Measurements from ENCODE around the gene TPCN2. TPM values are rescaled to one million over a fixed set of nuclear protein-coding genes. Genes with fewer than 3 reads are reported as not detected.

TPCN2 gene
- total and polyA plus RNA-seq, 4 donors = 6.4 to 20.8 (median 12.1) TPM

DNA sequence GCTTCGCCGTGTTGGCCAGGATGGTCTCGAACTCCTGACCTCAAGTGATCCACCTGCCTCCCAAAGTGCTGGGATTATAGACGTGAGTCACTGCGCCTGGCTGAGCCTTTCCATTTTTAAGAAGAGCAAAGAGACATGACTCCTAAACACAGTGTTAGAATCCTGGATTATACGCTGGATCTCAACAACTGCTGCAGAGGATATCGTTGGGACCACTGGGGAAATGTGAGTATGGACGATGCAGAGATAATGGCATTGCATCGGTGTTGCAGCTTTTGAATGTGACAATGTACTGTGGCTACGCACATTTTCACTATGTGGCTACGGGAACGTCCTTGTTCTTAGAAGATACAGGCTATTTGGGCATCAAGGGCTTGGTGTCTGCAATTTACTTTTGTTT is 41.9 kb upstream of the TPCN2 start:
- Histone ChIP-seq H3K27ac (ENCODE audit: low read depth in 1 of 2, low read length in 2 of 2) (peak overlapping the region; percentile 70 to 90), H3K4me1 (ENCODE audit: control insufficient read depth in 4 of 4, insufficient read depth in 4 of 4, low read length in 3 of 4) (peaks cover 29 to 51% (median 45%) of the 10 kb centered on the region in 4 donors)
- peak; percentile 19 for DNase-seq (ENCODE audit: low spot score)

DNA sequence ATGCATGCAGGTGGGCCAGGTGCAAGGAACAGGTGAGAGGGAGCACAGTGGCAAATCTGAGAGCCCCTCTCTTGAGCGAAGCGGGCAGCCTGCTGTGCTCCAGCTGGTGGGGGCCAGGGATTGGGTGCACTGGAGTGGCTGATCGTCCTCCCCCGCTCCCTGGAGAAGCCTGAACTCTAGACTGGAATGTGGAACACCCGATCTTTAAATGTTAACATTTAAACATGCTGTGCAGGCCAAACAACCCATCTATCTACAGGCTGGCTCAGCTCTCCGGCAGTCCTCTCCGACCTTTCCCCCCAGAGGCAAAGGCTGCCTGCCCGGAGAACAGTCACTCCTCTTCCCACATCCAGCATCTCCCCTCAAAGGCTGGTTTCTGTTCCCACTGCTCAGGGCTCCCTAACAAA is 40.8 kb upstream of the TPCN2 start:
- TF ChIP-seq RAD21 (IDR thresholded peaks at IDR 0.05) (peak; percentile 48 to 51), FOXA1 (IDR thresholded peaks at IDR 0.05) (peak; percentile 12), JUND (IDR thresholded peaks at IDR 0.05) (peak; percentile 31 to 55), HNF4G (IDR thresholded peaks at IDR 0.05) (peak; percentile 90), EGR1 (IDR thresholded peaks at IDR 0.05; ENCODE audit: low read depth in 2 of 2) (peak; percentile 79 to 90), TAF1 (conservative IDR thresholded peaks at IDR 0.05) (peak; percentile 29), FOXA2 (IDR thresholded peaks at IDR 0.05) (no peak), HNF4A (conservative IDR thresholded peaks at IDR 0.05) (peak; percentile 98 to 99), RXRA (IDR thresholded peaks at IDR 0.05) (peak; percentile 86 to 92), GABPA (IDR thresholded peaks at IDR 0.05 in 1 of 2, conservative IDR thresholded peaks at IDR 0.05 in 1 of 2) (no peak), YY1 (IDR thresholded peaks at IDR 0.05) (peak; percentile 40), NR2F2 (IDR thresholded peaks at IDR 0.05) (peak; percentile 83), SP1 (IDR thresholded peaks at IDR 0.05) (peak; percentile 96)
- TF ChIP-seq, protein P1, sequence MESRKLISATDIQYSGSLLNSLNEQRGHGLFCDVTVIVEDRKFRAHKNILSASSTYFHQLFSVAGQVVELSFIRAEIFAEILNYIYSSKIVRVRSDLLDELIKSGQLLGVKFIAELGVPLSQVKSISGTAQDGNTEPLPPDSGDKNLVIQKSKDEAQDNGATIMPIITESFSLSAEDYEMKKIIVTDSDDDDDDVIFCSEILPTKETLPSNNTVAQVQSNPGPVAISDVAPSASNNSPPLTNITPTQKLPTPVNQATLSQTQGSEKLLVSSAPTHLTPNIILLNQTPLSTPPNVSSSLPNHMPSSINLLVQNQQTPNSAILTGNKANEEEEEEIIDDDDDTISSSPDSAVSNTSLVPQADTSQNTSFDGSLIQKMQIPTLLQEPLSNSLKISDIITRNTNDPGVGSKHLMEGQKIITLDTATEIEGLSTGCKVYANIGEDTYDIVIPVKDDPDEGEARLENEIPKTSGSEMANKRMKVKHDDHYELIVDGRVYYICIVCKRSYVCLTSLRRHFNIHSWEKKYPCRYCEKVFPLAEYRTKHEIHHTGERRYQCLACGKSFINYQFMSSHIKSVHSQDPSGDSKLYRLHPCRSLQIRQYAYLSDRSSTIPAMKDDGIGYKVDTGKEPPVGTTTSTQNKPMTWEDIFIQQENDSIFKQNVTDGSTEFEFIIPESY (IDR thresholded peaks at IDR 0.05) = no peak
- TF ChIP-seq, protein P2, sequence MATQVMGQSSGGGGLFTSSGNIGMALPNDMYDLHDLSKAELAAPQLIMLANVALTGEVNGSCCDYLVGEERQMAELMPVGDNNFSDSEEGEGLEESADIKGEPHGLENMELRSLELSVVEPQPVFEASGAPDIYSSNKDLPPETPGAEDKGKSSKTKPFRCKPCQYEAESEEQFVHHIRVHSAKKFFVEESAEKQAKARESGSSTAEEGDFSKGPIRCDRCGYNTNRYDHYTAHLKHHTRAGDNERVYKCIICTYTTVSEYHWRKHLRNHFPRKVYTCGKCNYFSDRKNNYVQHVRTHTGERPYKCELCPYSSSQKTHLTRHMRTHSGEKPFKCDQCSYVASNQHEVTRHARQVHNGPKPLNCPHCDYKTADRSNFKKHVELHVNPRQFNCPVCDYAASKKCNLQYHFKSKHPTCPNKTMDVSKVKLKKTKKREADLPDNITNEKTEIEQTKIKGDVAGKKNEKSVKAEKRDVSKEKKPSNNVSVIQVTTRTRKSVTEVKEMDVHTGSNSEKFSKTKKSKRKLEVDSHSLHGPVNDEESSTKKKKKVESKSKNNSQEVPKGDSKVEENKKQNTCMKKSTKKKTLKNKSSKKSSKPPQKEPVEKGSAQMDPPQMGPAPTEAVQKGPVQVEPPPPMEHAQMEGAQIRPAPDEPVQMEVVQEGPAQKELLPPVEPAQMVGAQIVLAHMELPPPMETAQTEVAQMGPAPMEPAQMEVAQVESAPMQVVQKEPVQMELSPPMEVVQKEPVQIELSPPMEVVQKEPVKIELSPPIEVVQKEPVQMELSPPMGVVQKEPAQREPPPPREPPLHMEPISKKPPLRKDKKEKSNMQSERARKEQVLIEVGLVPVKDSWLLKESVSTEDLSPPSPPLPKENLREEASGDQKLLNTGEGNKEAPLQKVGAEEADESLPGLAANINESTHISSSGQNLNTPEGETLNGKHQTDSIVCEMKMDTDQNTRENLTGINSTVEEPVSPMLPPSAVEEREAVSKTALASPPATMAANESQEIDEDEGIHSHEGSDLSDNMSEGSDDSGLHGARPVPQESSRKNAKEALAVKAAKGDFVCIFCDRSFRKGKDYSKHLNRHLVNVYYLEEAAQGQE (IDR thresholded peaks at IDR 0.05) = peak; percentile 69
- TF ChIP-seq, protein P3, sequence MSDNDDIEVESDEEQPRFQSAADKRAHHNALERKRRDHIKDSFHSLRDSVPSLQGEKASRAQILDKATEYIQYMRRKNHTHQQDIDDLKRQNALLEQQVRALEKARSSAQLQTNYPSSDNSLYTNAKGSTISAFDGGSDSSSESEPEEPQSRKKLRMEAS (IDR thresholded peaks at IDR 0.05) = peak; percentile 68
- TF ChIP-seq, protein P4, sequence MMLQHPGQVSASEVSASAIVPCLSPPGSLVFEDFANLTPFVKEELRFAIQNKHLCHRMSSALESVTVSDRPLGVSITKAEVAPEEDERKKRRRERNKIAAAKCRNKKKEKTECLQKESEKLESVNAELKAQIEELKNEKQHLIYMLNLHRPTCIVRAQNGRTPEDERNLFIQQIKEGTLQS (IDR thresholded peaks at IDR 0.05) = no peak
- TF ChIP-seq, protein P5, sequence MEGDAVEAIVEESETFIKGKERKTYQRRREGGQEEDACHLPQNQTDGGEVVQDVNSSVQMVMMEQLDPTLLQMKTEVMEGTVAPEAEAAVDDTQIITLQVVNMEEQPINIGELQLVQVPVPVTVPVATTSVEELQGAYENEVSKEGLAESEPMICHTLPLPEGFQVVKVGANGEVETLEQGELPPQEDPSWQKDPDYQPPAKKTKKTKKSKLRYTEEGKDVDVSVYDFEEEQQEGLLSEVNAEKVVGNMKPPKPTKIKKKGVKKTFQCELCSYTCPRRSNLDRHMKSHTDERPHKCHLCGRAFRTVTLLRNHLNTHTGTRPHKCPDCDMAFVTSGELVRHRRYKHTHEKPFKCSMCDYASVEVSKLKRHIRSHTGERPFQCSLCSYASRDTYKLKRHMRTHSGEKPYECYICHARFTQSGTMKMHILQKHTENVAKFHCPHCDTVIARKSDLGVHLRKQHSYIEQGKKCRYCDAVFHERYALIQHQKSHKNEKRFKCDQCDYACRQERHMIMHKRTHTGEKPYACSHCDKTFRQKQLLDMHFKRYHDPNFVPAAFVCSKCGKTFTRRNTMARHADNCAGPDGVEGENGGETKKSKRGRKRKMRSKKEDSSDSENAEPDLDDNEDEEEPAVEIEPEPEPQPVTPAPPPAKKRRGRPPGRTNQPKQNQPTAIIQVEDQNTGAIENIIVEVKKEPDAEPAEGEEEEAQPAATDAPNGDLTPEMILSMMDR (IDR thresholded peaks at IDR 0.05; ENCODE audit: low read depth, low read length, missing input control) = no peak
- DNase-seq (ENCODE audit: low spot score) = peak; percentile 59
- Histone ChIP-seq H3K27ac (ENCODE audit: low read depth in 1 of 2, low read length in 2 of 2) (peak overlapping the region; percentile 70 to 90), H3K4me1 (ENCODE audit: control insufficient read depth in 4 of 4, insufficient read depth in 4 of 4, low read length in 3 of 4) (peaks cover 29 to 56% (median 45%) of the 10 kb centered on the region in 4 donors), H3K27me3 (ENCODE audit: control insufficient read depth in 4 of 4, insufficient read depth in 4 of 4, low read length in 3 of 4) (no peaks in the 10 kb centered on the region), H3K36me3 (ENCODE audit: control insufficient read depth in 4 of 4, insufficient read depth in 3 of 4, low read depth in 1 of 4, low read length in 3 of 4) (no peaks in the 10 kb centered on the region), H3K4me3 (ENCODE audit: low read depth in 1 of 3, low read length in 3 of 3) (peak overlapping the region in 2 of 3 donors; percentile 5 to 48), H3K9me3 (ENCODE audit: control insufficient read depth in 4 of 4, low read length in 3 of 4) (no peaks in the 10 kb centered on the region), H3K9ac (ENCODE audit: low read depth in 1 of 2, low read length in 2 of 2) (peak overlapping the region in 1 of 2 donors; percentile 75)
- WGBS = 25% methylated on average over 8 of the region's 8 CpGs

More for the DNA sequence above, 41.9 kb upstream of the TPCN2 start:
- TF ChIP-seq EGR1 (IDR thresholded peaks at IDR 0.05; ENCODE audit: low read depth in 2 of 2) = no peak
- WGBS = 81% methylated on average over 12 of the region's 12 CpGs
- no peak overlapping the region for H3K4me3 ChIP-seq (ENCODE audit: low read depth in 1 of 3, low read length in 3 of 3)
- H3K9ac ChIP-seq (ENCODE audit: low read depth in 1 of 2, low read length in 2 of 2) = no peak overlapping the region
- no peaks in the 10 kb centered on the region for H3K9me3 ChIP-seq (ENCODE audit: control insufficient read depth in 4 of 4, low read length in 3 of 4)
- no peaks in the 10 kb centered on the region for H3K27me3 ChIP-seq (ENCODE audit: control insufficient read depth in 4 of 4, insufficient read depth in 4 of 4, low read length in 3 of 4)
- no peaks in the 10 kb centered on the region for H3K36me3 ChIP-seq (ENCODE audit: control insufficient read depth in 4 of 4, insufficient read depth in 3 of 4, low read depth in 1 of 4, low read length in 3 of 4)
